Measurements from ENCODE around the gene DNAAF1.

DNA sequence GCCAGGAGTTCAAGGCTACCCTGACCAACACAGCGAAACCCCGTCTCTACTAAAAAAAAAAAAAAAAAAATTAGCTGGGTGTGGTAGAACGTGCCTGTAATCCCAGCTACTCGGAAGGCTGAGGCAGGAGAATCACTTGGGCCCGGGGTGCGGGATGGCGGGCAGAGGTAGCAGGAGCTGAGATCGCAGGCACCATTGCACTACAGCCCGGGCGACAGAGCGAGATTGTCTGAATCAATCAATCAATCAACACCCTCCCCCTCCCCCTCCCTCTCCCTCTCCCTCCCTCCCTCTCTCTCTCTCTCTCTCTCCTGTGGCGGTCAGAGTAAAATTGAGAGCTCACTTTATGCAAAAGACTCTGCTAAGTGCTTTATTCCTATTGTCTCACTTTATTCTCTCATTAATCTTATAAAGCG, 1.3 kb upstream of the DNAAF1 start:
- TF ChIP-seq, protein P1, sequence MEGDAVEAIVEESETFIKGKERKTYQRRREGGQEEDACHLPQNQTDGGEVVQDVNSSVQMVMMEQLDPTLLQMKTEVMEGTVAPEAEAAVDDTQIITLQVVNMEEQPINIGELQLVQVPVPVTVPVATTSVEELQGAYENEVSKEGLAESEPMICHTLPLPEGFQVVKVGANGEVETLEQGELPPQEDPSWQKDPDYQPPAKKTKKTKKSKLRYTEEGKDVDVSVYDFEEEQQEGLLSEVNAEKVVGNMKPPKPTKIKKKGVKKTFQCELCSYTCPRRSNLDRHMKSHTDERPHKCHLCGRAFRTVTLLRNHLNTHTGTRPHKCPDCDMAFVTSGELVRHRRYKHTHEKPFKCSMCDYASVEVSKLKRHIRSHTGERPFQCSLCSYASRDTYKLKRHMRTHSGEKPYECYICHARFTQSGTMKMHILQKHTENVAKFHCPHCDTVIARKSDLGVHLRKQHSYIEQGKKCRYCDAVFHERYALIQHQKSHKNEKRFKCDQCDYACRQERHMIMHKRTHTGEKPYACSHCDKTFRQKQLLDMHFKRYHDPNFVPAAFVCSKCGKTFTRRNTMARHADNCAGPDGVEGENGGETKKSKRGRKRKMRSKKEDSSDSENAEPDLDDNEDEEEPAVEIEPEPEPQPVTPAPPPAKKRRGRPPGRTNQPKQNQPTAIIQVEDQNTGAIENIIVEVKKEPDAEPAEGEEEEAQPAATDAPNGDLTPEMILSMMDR (optimal IDR thresholded peaks at IDR 0.05 in 1 of 3, IDR thresholded peaks at IDR 0.05 in 1 of 3, conservative IDR thresholded peaks at IDR 0.05 in 1 of 3; ENCODE audit: extremely low read depth in 1 of 3, insufficient read depth in 2 of 3, low read length in 3 of 3), result no peak
- TF ChIP-seq EZH2 (IDR thresholded peaks at IDR 0.05; ENCODE audit: low read length), result no peak

Data from keratinocyte (primary cell).